ENCODE data around the gene MSI2. TPM values are rescaled to one million over a fixed set of nuclear protein-coding genes. Genes with fewer than 3 reads are reported as not detected.

The MSI2 gene
- total RNA-seq, 1 donor from 2014 or later, result 21.1 TPM

GRCh38 chr17:57447990-57448758 lies 191.9 kb downstream of the MSI2 start:
- no peaks in the 10 kb centered on the region for H3K27me3 ChIP-seq (ENCODE audit: control insufficient read depth, insufficient read depth, low read length)
- no peak for TF ChIP-seq CTCF (IDR thresholded peaks at IDR 0.05; ENCODE audit: insufficient read depth, low read length, severe bottlenecking)
- H3K4me3 ChIP-seq (ENCODE audit: low read depth, low read length), result no peak overlapping the region
- peak; percentile 23 for FAIRE-seq
- H3K36me3 ChIP-seq (ENCODE audit: control insufficient read depth, insufficient read depth, low read length), result peaks cover 1% of the 10 kb centered on the region
- DNase-seq (ENCODE audit: low read depth), result peak; percentile 10

GRCh38 chr17:57448759-57449283 lies 192.5 kb downstream of the MSI2 start:
- Histone ChIP-seq H3K4me3 (ENCODE audit: low read depth, low read length) (no peak overlapping the region), H3K36me3 (ENCODE audit: control insufficient read depth, insufficient read depth, low read length) (peaks cover 1% of the 10 kb centered on the region), H3K27me3 (ENCODE audit: control insufficient read depth, insufficient read depth, low read length) (no peaks in the 10 kb centered on the region)
- FAIRE-seq, result no peak
- no peak for TF ChIP-seq CTCF (IDR thresholded peaks at IDR 0.05; ENCODE audit: insufficient read depth, low read length, severe bottlenecking)
- DNase-seq (ENCODE audit: low read depth), result no peak

DNA sequence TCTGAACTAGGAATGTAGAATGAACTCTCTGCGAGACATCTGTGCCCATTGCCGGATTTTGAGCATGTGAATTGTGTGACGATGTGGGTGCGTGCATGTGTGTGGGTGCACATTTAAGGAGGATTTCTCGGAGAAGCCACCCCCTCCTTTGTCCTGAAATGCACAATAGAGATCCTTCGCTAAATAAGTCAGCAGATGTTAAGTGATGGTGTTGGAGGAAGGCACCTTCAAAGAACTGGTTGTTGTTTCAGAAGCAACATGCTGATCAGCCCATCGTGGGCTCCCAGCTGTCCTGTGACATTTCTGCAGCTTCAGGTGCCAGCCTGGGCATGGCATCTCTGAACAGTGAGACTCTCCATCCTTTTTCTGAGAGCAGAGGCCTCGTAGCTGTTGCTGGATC lies 194.9 kb downstream of the MSI2 start:
- DNase-seq (ENCODE audit: low read depth) (no peak), FAIRE-seq (peak; percentile 55)
- H3K4me3 ChIP-seq (ENCODE audit: low read depth, low read length), result no peak overlapping the region
- H3K27me3 ChIP-seq (ENCODE audit: control insufficient read depth, insufficient read depth, low read length), result no peaks in the 10 kb centered on the region
- TF ChIP-seq CTCF (IDR thresholded peaks at IDR 0.05; ENCODE audit: insufficient read depth, low read length, severe bottlenecking), result no peak
- peaks cover 1% of the 10 kb centered on the region for H3K36me3 ChIP-seq (ENCODE audit: control insufficient read depth, insufficient read depth, low read length)

DNA sequence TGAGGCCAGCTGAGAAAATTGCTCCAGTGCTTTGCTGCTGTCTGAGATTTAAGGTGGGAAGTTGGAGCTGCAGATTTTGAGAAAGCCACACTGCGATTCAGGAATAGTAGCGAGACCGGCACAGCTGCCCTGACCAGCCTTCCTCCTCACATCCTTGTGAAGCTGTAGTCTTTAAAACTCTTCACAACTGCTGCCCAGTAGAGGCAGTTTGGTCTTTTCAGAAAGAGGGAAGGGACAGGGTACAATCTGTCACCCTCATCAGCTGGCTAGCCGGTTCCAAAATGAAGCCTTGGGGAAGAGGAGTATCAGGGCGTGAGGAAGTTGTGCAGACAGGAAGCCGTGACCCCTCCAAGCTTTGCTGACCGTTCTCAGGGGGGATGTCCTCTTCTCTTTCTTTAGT lies 195.3 kb downstream of the MSI2 start:
- H3K27me3 ChIP-seq (ENCODE audit: control insufficient read depth, insufficient read depth, low read length), result no peaks in the 10 kb centered on the region
- no peak overlapping the region for H3K4me3 ChIP-seq (ENCODE audit: low read depth, low read length)
- FAIRE-seq (no peak), DNase-seq (ENCODE audit: low read depth) (no peak)
- peaks cover 1% of the 10 kb centered on the region for H3K36me3 ChIP-seq (ENCODE audit: control insufficient read depth, insufficient read depth, low read length)
- TF ChIP-seq CTCF (IDR thresholded peaks at IDR 0.05; ENCODE audit: insufficient read depth, low read length, severe bottlenecking), result no peak

DNA sequence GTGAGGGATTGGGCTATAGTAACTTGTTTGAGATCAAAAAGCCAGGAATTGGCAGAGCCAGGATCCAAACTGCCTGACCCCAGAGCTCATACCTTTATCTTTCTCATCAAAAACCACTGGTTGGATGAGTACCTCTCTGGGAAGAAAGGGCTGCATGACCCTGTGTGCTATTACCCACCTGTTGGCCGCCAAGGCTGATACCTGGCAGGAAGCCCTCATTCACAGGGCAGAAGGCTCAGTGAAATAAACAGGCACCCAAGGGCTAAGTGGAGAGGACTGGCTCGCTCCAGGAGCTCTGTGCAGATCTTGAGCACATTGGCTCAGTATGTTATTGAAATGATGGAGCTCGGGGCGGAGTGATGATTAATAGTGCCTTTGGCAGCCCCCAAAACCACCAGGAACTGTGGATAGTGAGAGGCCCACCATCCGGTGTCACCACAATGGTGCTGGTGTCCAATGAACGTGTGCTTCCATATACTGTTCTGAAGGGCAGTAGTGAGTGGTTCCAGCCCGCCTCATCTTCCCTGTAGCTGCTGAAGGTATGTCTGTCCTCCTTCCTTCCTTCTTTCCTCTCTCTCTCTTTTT lies 197.6 kb downstream of the MSI2 start:
- peaks cover 1% of the 10 kb centered on the region for H3K36me3 ChIP-seq (ENCODE audit: control insufficient read depth, insufficient read depth, low read length)
- FAIRE-seq, result no peak
- no peak overlapping the region for H3K4me3 ChIP-seq (ENCODE audit: low read depth, low read length)
- H3K27me3 ChIP-seq (ENCODE audit: control insufficient read depth, insufficient read depth, low read length), result no peaks in the 10 kb centered on the region
- TF ChIP-seq CTCF (IDR thresholded peaks at IDR 0.05; ENCODE audit: insufficient read depth, low read length, severe bottlenecking), result no peak
- DNase-seq (ENCODE audit: low read depth), result no peak

All from bronchial epithelial cell (primary cell).